Fibroblast of mammary gland (primary cell): Measurements from ENCODE around the gene KLHDC4.

ENCODE experiments used
- DNase-seq: peaks from one replicate; pipeline ENCODE4 v3.0.0-alpha.2; 2010; ENCODE audit warnings: low read depth
- H3K4me3 ChIP-seq: 2 replicates; pipeline ENCODE4 v1.5.1; 2011; ENCODE audit warnings: low read depth, mild to moderate bottlenecking, low read length, moderate library complexity; ENCODE audit not compliant: control insufficient read depth
- CTCF ChIP-seq: conservative IDR thresholded peaks from 2 replicates; pipeline ENCODE4 v1.5.1; 2011; ENCODE audit warnings: low read depth, low read length, inconsistent platforms; ENCODE audit not compliant: control insufficient read depth, insufficient read depth

Gene KLHDC4

GRCh38 chr16:87754535-87754934 is 11.3 kb downstream of the KLHDC4 start:
- no peak for DNase-seq
- H3K4me3 ChIP-seq = no peak overlapping the region
- TF ChIP-seq CTCF = no peak

GRCh38 chr16:87747626-87748414 is 18.0 kb downstream of the KLHDC4 start:
- TF ChIP-seq CTCF = no peak
- no peak overlapping the region for H3K4me3 ChIP-seq
- no peak for DNase-seq

GRCh38 chr16:87746178-87746577 is 19.6 kb downstream of the KLHDC4 start:
- no peak for DNase-seq
- TF ChIP-seq CTCF = no peak

GRCh38 chr16:87744750-87745514 is 20.9 kb downstream of the KLHDC4 start:
- DNase-seq = no peak
- no peak overlapping the region for H3K4me3 ChIP-seq
- no peak for TF ChIP-seq CTCF

More at GRCh38 chr16:87746178-87746577, 19.6 kb downstream of the KLHDC4 start:
- no peak overlapping the region for H3K4me3 ChIP-seq

GRCh38 chr16:87742781-87743490 is 22.9 kb downstream of the KLHDC4 start:
- DNase-seq = no peak
- H3K4me3 ChIP-seq = no peak overlapping the region
- no peak for TF ChIP-seq CTCF

GRCh38 chr16:87741700-87742415 is 23.9 kb downstream of the KLHDC4 start:
- no peak for TF ChIP-seq CTCF
- H3K4me3 ChIP-seq = no peak overlapping the region
- DNase-seq = no peak
